GM19351 (cell line): ENCODE data around the gene CLPTM1L.

Source experiments
- ATAC-seq: cut with Tn5 transposase; IDR thresholded peaks from one replicate; pipeline ENCODE4 v1.9.1; 2021; ENCODE audit warnings: mild to moderate bottlenecking, moderate library complexity; ENCODE audit not compliant: unreplicated experiment

The CLPTM1L gene

GRCh38 chr5:1344975-1345838 is at the start of gene CLPTM1L:
Gene CLPTM1L (minus strand): TSS chr5:1345099. CDS start chr5:1344841, 258 bp downstream.
- ATAC-seq = peak; percentile 72

- ATAC-seq = no peak
These were observed 48.9 kb upstream of the CLPTM1L start for GRCh38 chr5:1393571-1394501.

GRCh38 chr5:1392801-1393565 is 48.1 kb upstream of the CLPTM1L start:
- ATAC-seq = no peak

GRCh38 chr5:1392261-1392660 is 47.4 kb upstream of the CLPTM1L start:
- ATAC-seq = no peak

- ATAC-seq = no peak
These were observed 46.8 kb upstream of the CLPTM1L start for GRCh38 chr5:1391691-1392090.

GRCh38 chr5:1390861-1391600 is 46.1 kb upstream of the CLPTM1L start:
- ATAC-seq = no peak

- no peak for ATAC-seq
These were observed 45.4 kb upstream of the CLPTM1L start for GRCh38 chr5:1390333-1390732.

GRCh38 chr5:1388383-1388967 is 43.6 kb upstream of the CLPTM1L start:
- ATAC-seq = no peak

- no peak for ATAC-seq
These were observed 43.0 kb upstream of the CLPTM1L start for GRCh38 chr5:1387876-1388275.

- no peak for ATAC-seq
These were observed 42.3 kb upstream of the CLPTM1L start for GRCh38 chr5:1387059-1387755.

GRCh38 chr5:1386274-1386717 is 41.4 kb upstream of the CLPTM1L start:
- ATAC-seq = peak; percentile 59

- peak; percentile 93 for ATAC-seq
These were observed 40.7 kb upstream of the CLPTM1L start for GRCh38 chr5:1385395-1386273.

- ATAC-seq = no peak
These were observed 39.6 kb upstream of the CLPTM1L start for GRCh38 chr5:1384521-1384920.

- ATAC-seq = no peak
These were observed 39.0 kb upstream of the CLPTM1L start for GRCh38 chr5:1383886-1384401.

- no peak for ATAC-seq
These were observed 38.4 kb upstream of the CLPTM1L start for GRCh38 chr5:1383344-1383743.

GRCh38 chr5:1382248-1382700 is 37.4 kb upstream of the CLPTM1L start:
- no peak for ATAC-seq

GRCh38 chr5:1381370-1382247 is 36.7 kb upstream of the CLPTM1L start:
- no peak for ATAC-seq
